Measurements from ENCODE around the gene NARF. TPM values are rescaled to one million over a fixed set of nuclear protein-coding genes. Genes with fewer than 3 reads are reported as not detected.

NARF gene
- total RNA-seq, 1 experiment from 2014 or later = 39.4 TPM

- H3K9me3 Mint-ChIP-seq (ENCODE audit: low read depth, unreplicated experiment) = no peaks in the 10 kb centered on the region
Observed at GRCh38 chr17:82463925-82464566, 5.5 kb downstream of the NARF start.

GRCh38 chr17:82464567-82464929, 6.0 kb downstream of the NARF start:
- no peaks in the 10 kb centered on the region for H3K9me3 Mint-ChIP-seq (ENCODE audit: low read depth, unreplicated experiment)
- intact Hi-C loops (cut with micrococcal nuclease; ENCODE audit: unreplicated experiment) = no loop called here
- peaks cover 46% of the 10 kb centered on the region for H3K36me3 Mint-ChIP-seq (ENCODE audit: insufficient read depth, unreplicated experiment)
- BruUV-seq (replicated peaks) = no TSS peak
- H3K27ac Mint-ChIP-seq (ENCODE audit: unreplicated experiment) = no peak overlapping the region
- no peak for DNase-seq
- H3K4me3 Mint-ChIP-seq (ENCODE audit: low read depth, unreplicated experiment) = no peak overlapping the region
- TF ChIP-seq CTCF (IDR thresholded peaks at IDR 0.05; ENCODE audit: unreplicated experiment) = no peak
- CTCF ChIA-PET = no interaction called here
- no peaks in the 10 kb centered on the region for H3K27me3 Mint-ChIP-seq (ENCODE audit: unreplicated experiment)
- peaks cover 24% of the 10 kb centered on the region for H3K4me1 Mint-ChIP-seq (ENCODE audit: low read depth, unreplicated experiment)

More at GRCh38 chr17:82463925-82464566, 5.5 kb downstream of the NARF start:
- peaks cover 24% of the 10 kb centered on the region for H3K4me1 Mint-ChIP-seq (ENCODE audit: low read depth, unreplicated experiment)
- no peak for DNase-seq
- CTCF ChIA-PET = interaction anchor here (0.6 kb wide), 1 partner anchor 9 kb away, joined by 4 read pairs; no protein-coding TSS in a partner anchor
- intact Hi-C loops (cut with micrococcal nuclease; ENCODE audit: unreplicated experiment) = no loop called here
- no TSS peak for BruUV-seq (replicated peaks)
- peaks cover 46% of the 10 kb centered on the region for H3K36me3 Mint-ChIP-seq (ENCODE audit: insufficient read depth, unreplicated experiment)
- no peak overlapping the region for H3K27ac Mint-ChIP-seq (ENCODE audit: unreplicated experiment)
- no peak for TF ChIP-seq CTCF (IDR thresholded peaks at IDR 0.05; ENCODE audit: unreplicated experiment)
- H3K27me3 Mint-ChIP-seq (ENCODE audit: unreplicated experiment) = no peaks in the 10 kb centered on the region
- no peak overlapping the region for H3K4me3 Mint-ChIP-seq (ENCODE audit: low read depth, unreplicated experiment)

GRCh38 chr17:82465023-82465603, 6.6 kb downstream of the NARF start:
- Mint-ChIP-seq H3K27me3 (ENCODE audit: unreplicated experiment) (no peaks in the 10 kb centered on the region), H3K4me3 (ENCODE audit: low read depth, unreplicated experiment) (no peak overlapping the region), H3K9me3 (ENCODE audit: low read depth, unreplicated experiment) (no peaks in the 10 kb centered on the region), H3K27ac (ENCODE audit: unreplicated experiment) (no peak overlapping the region), H3K4me1 (ENCODE audit: low read depth, unreplicated experiment) (peaks cover 24% of the 10 kb centered on the region), H3K36me3 (ENCODE audit: insufficient read depth, unreplicated experiment) (peaks cover 43% of the 10 kb centered on the region)
- BruUV-seq (replicated peaks) = no TSS peak
- intact Hi-C loops (cut with micrococcal nuclease; ENCODE audit: unreplicated experiment) = no loop called here
- TF ChIP-seq CTCF (IDR thresholded peaks at IDR 0.05; ENCODE audit: unreplicated experiment) = no peak
- DNase-seq = no peak
- CTCF ChIA-PET = no interaction called here

- peaks cover 37% of the 10 kb centered on the region for H3K36me3 Mint-ChIP-seq (ENCODE audit: insufficient read depth, unreplicated experiment)
Observed at GRCh38 chr17:82468692-82469091, 10.2 kb downstream of the NARF start.

More at GRCh38 chr17:82468692-82469091, 10.2 kb downstream of the NARF start:
- CTCF ChIA-PET = no interaction called here
- H3K4me1 Mint-ChIP-seq (ENCODE audit: low read depth, unreplicated experiment) = peaks cover 1% of the 10 kb centered on the region
- H3K4me3 Mint-ChIP-seq (ENCODE audit: low read depth, unreplicated experiment) = no peak overlapping the region
- H3K9me3 Mint-ChIP-seq (ENCODE audit: low read depth, unreplicated experiment) = no peaks in the 10 kb centered on the region
- H3K27me3 Mint-ChIP-seq (ENCODE audit: unreplicated experiment) = no peaks in the 10 kb centered on the region
- BruUV-seq (replicated peaks) = no TSS peak
- no peak for DNase-seq
- no peak for TF ChIP-seq CTCF (IDR thresholded peaks at IDR 0.05; ENCODE audit: unreplicated experiment)
- H3K27ac Mint-ChIP-seq (ENCODE audit: unreplicated experiment) = no peak overlapping the region
- intact Hi-C loops (cut with micrococcal nuclease; ENCODE audit: unreplicated experiment) = no loop called here
